H1 (cell line): ENCODE results near the gene ILKAP. TPM values are rescaled to one million over a fixed set of nuclear protein-coding genes. Genes with fewer than 3 reads are reported as not detected.

ENCODE experiments used
- CTCF ChIA-PET: fragments of 300-600 bp; sonication (Branson Sonifier 250); formaldehyde crosslinking; loops from one replicate; lab custom pipeline; 2021; ENCODE audit not compliant: partially characterized antibody; lab: Charles Lee
- POLR2A ChIA-PET: fragments of 300-600 bp; sonication (Branson Sonifier 250); formaldehyde crosslinking; loops from one replicate; lab custom pipeline; 2021; ENCODE audit warnings: inconsistent platforms; ENCODE audit not compliant: partially characterized antibody; lab: Charles Lee
- DNase-seq, 2 experiments: peaks; one replicate each; pipeline versions ENCODE4 v3.0.0 to v3.0.0-alpha.2; 2010 to 2022; ENCODE audit warnings: low spot score in 2 of 2, low read depth in 1 of 2, mixed read lengths in 1 of 2
- FAIRE-seq: peaks from 2 replicates; lab custom pipeline; 2011; peaks lifted over from hg19 to GRCh38; lab: Jason Lieb, UNC
- H2AFZ ChIP-seq: 2 replicates; pipeline ENCODE4 v1.8.1; 2012; ENCODE audit warnings: low read length, inconsistent platforms
- H2AK5ac ChIP-seq: 2 replicates; pipeline ENCODE4 v1.6.1; 2013; ENCODE audit warnings: low read depth, low read length
- H2BK120ac ChIP-seq: replicated peaks from 2 replicates; pipeline ENCODE3; 2013; ENCODE audit warnings: low read depth, low read length, inconsistent platforms
- H2BK12ac ChIP-seq: 2 replicates; pipeline ENCODE4 v1.6.1; 2013; ENCODE audit warnings: low read depth, low read length
- H2BK15ac ChIP-seq: 2 replicates; pipeline ENCODE4 v1.6.1; 2013; ENCODE audit warnings: low read length
- H2BK20ac ChIP-seq: 2 replicates; pipeline ENCODE4 v1.6.1; 2013; ENCODE audit warnings: low read length
- H2BK5ac ChIP-seq: 2 replicates; pipeline ENCODE4 v1.6.1; 2013; ENCODE audit warnings: low read depth, low read length
- H3K14ac ChIP-seq: 2 replicates; pipeline ENCODE4 v1.6.1; 2013; ENCODE audit warnings: inconsistent platforms; ENCODE audit not compliant: insufficient read length
- H3K18ac ChIP-seq: 2 replicates; pipeline ENCODE4 v1.6.1; 2013; ENCODE audit warnings: low read length; ENCODE audit errors: extremely low read depth
- H3K23ac ChIP-seq: 2 replicates; pipeline ENCODE4 v1.6.1; 2013; ENCODE audit warnings: inconsistent platforms; ENCODE audit not compliant: insufficient read length
- H3K23me2 ChIP-seq: 2 replicates; pipeline ENCODE4 v1.6.1; 2013; ENCODE audit warnings: low read depth, low read length
- H3K27ac ChIP-seq: 2 replicates; pipeline ENCODE4 v1.6.1; 2011; ENCODE audit warnings: low read depth, low read length, inconsistent platforms
- H3K27me3 ChIP-seq, 4 experiments: replicated peaks in 1 of 4; 1 replicate in 1 of 4; 2 replicates in 3 of 4; pipeline versions ENCODE4 v1.6.1 to v1.8.1; 2011 to 2013; ENCODE audit warnings: low read length in 3 of 4, mild to moderate bottlenecking in 3 of 4, inconsistent platforms in 2 of 4, mixed read lengths in 2 of 4, moderate library complexity in 1 of 4; ENCODE audit not compliant: control insufficient read depth in 3 of 4, insufficient read depth in 3 of 4; ENCODE audit errors: extremely low read depth in 1 of 4
- H3K36me3 ChIP-seq, 4 experiments: 2 replicates each; pipeline versions ENCODE4 v1.6.1 to v1.8.1; 2011 to 2013; ENCODE audit warnings: mild to moderate bottlenecking in 4 of 4, low read length in 3 of 4, moderate library complexity in 2 of 4, control low read depth in 1 of 4, inconsistent platforms in 1 of 4; ENCODE audit not compliant: insufficient read depth in 4 of 4, control insufficient read depth in 2 of 4
- H3K4ac ChIP-seq: replicated peaks from 2 replicates; pipeline ENCODE3; 2013; ENCODE audit warnings: low read length, low read depth, mixed read lengths, inconsistent platforms; ENCODE audit not compliant: insufficient read length
- H3K4me1 ChIP-seq, 4 experiments: replicated peaks in 1 of 4; 1 replicate in 1 of 4; 2 replicates in 3 of 4; pipeline versions ENCODE4 v1.6.1 to v1.8.1; 2011 to 2013; ENCODE audit warnings: low read length in 3 of 4, inconsistent platforms in 2 of 4, mixed read lengths in 1 of 4; ENCODE audit not compliant: insufficient read depth in 4 of 4, control insufficient read depth in 3 of 4
- H3K4me2 ChIP-seq, 2 experiments: 2 replicates each; pipeline versions ENCODE4 v1.6.1 to v1.8.1; 2011 to 2013; ENCODE audit warnings: low read depth in 2 of 2, low read length in 2 of 2, control low read depth in 1 of 2, inconsistent platforms in 1 of 2, mild to moderate bottlenecking in 1 of 2; ENCODE audit not compliant: insufficient read depth in 1 of 2
- H3K4me3 ChIP-seq, 4 experiments: fragments of 200-600, 300-600 bp in 1 of 4; sonication (generic), shearing (Covaris generic), sonication (Bioruptor Twin) in 1 of 4; 2 replicates each; pipeline versions ENCODE4 v1.5.1 to v1.8.1; 2011 to 2016; ENCODE audit warnings: low read length in 4 of 4, low read depth in 3 of 4, control low read depth in 2 of 4, inconsistent platforms in 2 of 4, mild to moderate bottlenecking in 2 of 4, mixed read lengths in 1 of 4, moderate library complexity in 1 of 4; ENCODE audit not compliant: insufficient read depth in 2 of 4; ENCODE audit errors: extremely low read depth in 1 of 4
- H3K56ac ChIP-seq: replicated peaks from 2 replicates; pipeline ENCODE3; 2013; ENCODE audit warnings: low read depth, mild to moderate bottlenecking, mixed read lengths, low read length, inconsistent platforms; ENCODE audit not compliant: insufficient read length
- H3K79me1 ChIP-seq: 2 replicates; pipeline ENCODE4 v1.6.1; 2013; ENCODE audit warnings: low read depth, low read length, control low read depth
- H3K79me2 ChIP-seq, 2 experiments: 2 replicates each; pipeline versions ENCODE4 v1.6.1 to v1.8.1; 2012 to 2013; ENCODE audit warnings: low read length in 2 of 2, mild to moderate bottlenecking in 2 of 2, inconsistent platforms in 1 of 2; ENCODE audit not compliant: insufficient read depth in 2 of 2, control insufficient read depth in 1 of 2
- H3K9ac ChIP-seq, 4 experiments: replicated peaks in 1 of 4; 1 replicate in 1 of 4; 2 replicates in 3 of 4; pipeline versions ENCODE4 v1.6.1 to v1.8.1; 2011 to 2013; ENCODE audit warnings: low read depth in 3 of 4, low read length in 3 of 4, control low read depth in 2 of 4, mild to moderate bottlenecking in 2 of 4, moderate library complexity in 2 of 4, inconsistent platforms in 1 of 4; ENCODE audit errors: extremely low read depth in 1 of 4
- H3K9me3 ChIP-seq, 2 experiments: 2 replicates each; pipeline versions ENCODE4 v1.6.1 to v1.8.1; 2012 to 2013; ENCODE audit warnings: mild to moderate bottlenecking in 2 of 2, moderate library complexity in 2 of 2, control low read depth in 1 of 2, inconsistent platforms in 1 of 2, low read depth in 1 of 2, low read length in 1 of 2, mixed read lengths in 1 of 2; ENCODE audit not compliant: insufficient read depth in 2 of 2
- H4K20me1 ChIP-seq, 2 experiments: replicated peaks in 1 of 2; 2 replicates each; pipeline versions ENCODE3 to v1.8.1; 2011 to 2013; ENCODE audit warnings: inconsistent platforms in 2 of 2, low read length in 2 of 2, mild to moderate bottlenecking in 1 of 2; ENCODE audit not compliant: insufficient read depth in 2 of 2, control insufficient read depth in 1 of 2
- H4K5ac ChIP-seq: 2 replicates; pipeline ENCODE4 v1.6.1; 2013; ENCODE audit warnings: low read length, low read depth, mixed read lengths, inconsistent platforms; ENCODE audit not compliant: insufficient read length
- H4K8ac ChIP-seq: 2 replicates; pipeline ENCODE4 v1.8.0; 2013; ENCODE audit warnings: mild to moderate bottlenecking, moderate library complexity, low read length, inconsistent platforms; ENCODE audit not compliant: insufficient read depth; ENCODE audit errors: extremely low read depth
- H4K91ac ChIP-seq: replicated peaks from 2 replicates; pipeline ENCODE3; 2013; ENCODE audit warnings: low read length, mixed read lengths, inconsistent platforms; ENCODE audit not compliant: insufficient read length
- ASH2L ChIP-seq: fragments of 200-600, 300-600 bp; sonication (generic); IDR thresholded peaks from one replicate; pipeline ENCODE4 v1.7.1; 2017; ENCODE audit warnings: low read length
- CHD1 ChIP-seq: IDR thresholded peaks from 2 replicates; pipeline ENCODE4 v1.6.1; 2012; ENCODE audit warnings: low read depth, low read length, improper control_type of control experiment
- FOSL1 ChIP-seq: IDR thresholded peaks from 2 replicates; pipeline ENCODE4 v1.6.1; 2011; ENCODE audit warnings: mild to moderate bottlenecking, low read depth, low read length, moderate library complexity; ENCODE audit not compliant: insufficient read depth
- GABPA ChIP-seq: IDR thresholded peaks from 2 replicates; pipeline ENCODE4 v1.6.1; 2011; ENCODE audit warnings: mild to moderate bottlenecking, low read length, moderate library complexity, borderline replicate concordance; ENCODE audit not compliant: insufficient read depth
- KDM1A ChIP-seq: fragments of 200-600, 300-600 bp; sonication (generic); IDR thresholded peaks from 2 replicates; pipeline ENCODE4 v1.7.1; 2016; ENCODE audit warnings: mild to moderate bottlenecking, low read length, borderline replicate concordance
- KDM4A ChIP-seq: IDR thresholded peaks from one replicate; pipeline ENCODE4 v1.7.1; 2012; ENCODE audit warnings: low read depth, mild to moderate bottlenecking, moderate library complexity, low read length, inconsistent platforms; ENCODE audit not compliant: severe bottlenecking
- KDM5A ChIP-seq: fragments of 200-600 bp; IDR thresholded peaks from 2 replicates; pipeline ENCODE4 v1.7.1; 2012; ENCODE audit warnings: mild to moderate bottlenecking, low read length, inconsistent platforms, mixed read lengths
- MAX ChIP-seq: IDR thresholded peaks from 2 replicates; pipeline ENCODE4 v1.6.1; 2012; ENCODE audit warnings: inconsistent platforms
- SUZ12 ChIP-seq: fragments of 200-600 bp; sonication (generic); IDR thresholded peaks from 2 replicates; pipeline ENCODE4 v1.6.1; 2012; ENCODE audit warnings: mild to moderate bottlenecking, inconsistent platforms, low read length, moderate library complexity, mixed read lengths
- TAF1 ChIP-seq: IDR thresholded peaks from 2 replicates; pipeline ENCODE4 v1.6.1; 2011; ENCODE audit warnings: mild to moderate bottlenecking, low read depth, low read length
- USF2 ChIP-seq: IDR thresholded peaks from 2 replicates; pipeline ENCODE4 v1.6.1; 2011; ENCODE audit warnings: low read length, improper control_type of control experiment
- WGBS, 2 experiments: shearing (Covaris generic) in 1 of 2; methylation state at CpG; one replicate each; pipeline versions ENCODE4 v1.1.6 to v1.1.7; 2013 to 2015; ENCODE audit warnings: low lambda C conversion rate in 2 of 2, mixed read lengths in 2 of 2, inconsistent platforms in 1 of 2, low coverage in 1 of 2, missing lambda C conversion rate in 1 of 2; ENCODE audit not compliant: insufficient replicate concordance in 2 of 2, insufficient coverage in 1 of 2, insufficient read length in 1 of 2; ENCODE audit errors: extremely low coverage in 1 of 2, missing lambda C conversion rate in 1 of 2; 5-methylcytosine and 5-hydroxymethylcytosine counted together
- polyA plus RNA-seq, 7 experiments: library from polyadenylated mRNA; depleted of rRNA in 3 of 7; stranded (reverse) in 5 of 7; unstranded in 2 of 7; fragments of >200 nt in 5 of 7; fragments of 200-250 nt in 2 of 7; gene quantifications; 1 replicate in 5 of 7; 2 replicates in 1 of 7; 4 replicates in 1 of 7; pipeline versions ENCODE4 v1.2.1 to v1.2.3, GENCODE V29; 2011 to 2013; ENCODE audit warnings: missing spikeins in 2 of 7, mixed read lengths in 2 of 7
- total RNA-seq: library from RNA; stranded (reverse); fragmentation: NEBNext Ultra II Directional; extraction: Animal tissue kit (Norgen Biotek cat#: 25700); gene quantifications from 2 replicates; pipeline ENCODE4 v1.2.1, GENCODE V29; 2021

ILKAP gene
- total and polyA plus RNA-seq, 2 of the 8 experiments (the other 6 are each of a cell fraction or from before 2014, with no cell fraction given): 23.5 to 33.8 TPM

- Histone ChIP-seq H3K23ac (no peak overlapping the region), H2AFZ (no peak overlapping the region), H3K9me3 (no peaks in the 10 kb centered on the region), H3K9ac (no peak overlapping the region), H2BK120ac (no peak overlapping the region), H3K36me3 (no peaks in the 10 kb centered on the region; a peak in 1 of 8 replicates), H3K23me2 (no peaks in the 10 kb centered on the region), H3K56ac (no peak overlapping the region), H2BK5ac (no peak overlapping the region), H3K27ac (no peak overlapping the region), H4K91ac (no peak overlapping the region), H2BK12ac (no peak overlapping the region; the same call in 1 of the 2 replicates), H3K4ac (no peak overlapping the region), H2BK20ac (no peak overlapping the region), H3K79me1 (no peaks in the 10 kb centered on the region), H3K4me1 (no peaks in the 10 kb centered on the region), H3K4me3 (no peak overlapping the region), H2AK5ac (no peak overlapping the region), H3K27me3 (no peaks in the 10 kb centered on the region), H2BK15ac (no peak overlapping the region; the same call in 1 of the 2 replicates), H4K5ac (no peak overlapping the region), H4K20me1 (no peaks in the 10 kb centered on the region), H3K4me2 (no peak overlapping the region), H3K18ac (no peak overlapping the region), H3K79me2 (no peaks in the 10 kb centered on the region), H3K14ac (no peak overlapping the region), H4K8ac (no peak overlapping the region; the same call in 1 of the 2 replicates)
- FAIRE-seq (no peak), DNase-seq (no peak)
- CTCF ChIA-PET: interaction anchor here (0.6 to 7.1 kb wide), 12 partner anchors 12 to 306 kb away, joined by 3 to 72 read pairs (median 3); partner anchors contain the start of gene ERFE
- 88% methylated on average over 10 of the region's 10 CpGs; no CpG with 5 or more reads in 1 of the 2 experiments for WGBS, 2 experiments
- POLR2A ChIA-PET: interaction anchor here (0.6 to 0.9 kb wide), 2 partner anchors 10 to 12 kb away, joined by 3 read pairs; no protein-coding TSS in a partner anchor
- TF ChIP-seq TAF1 (no peak), KDM4A (no peak), GABPA (no peak), MAX (no peak), SUZ12 (no peak), KDM5A (no peak), FOSL1 (no peak), CHD1 (no peak), USF2 (no peak), KDM1A (no peak), ASH2L (no peak)
These were observed 61.8 kb downstream of the ILKAP start for GRCh38 chr2:238141541-238142318.
